OCI-LY3 (cell line): Measurements from ENCODE around the gene TIFAB.

Experiments
- H2AFZ ChIP-seq: fragments of 200-600, 300-600 bp; shearing (Covaris generic); 2 replicates; pipeline ENCODE4 v1.6.0; 2014; ENCODE audit warnings: antibody characterized with exemption, low read depth, low read length
- H3K27ac ChIP-seq: fragments of 200-600, 300-600 bp; sonication (generic); 2 replicates; pipeline ENCODE4 v1.5.1; 2014; ENCODE audit warnings: mild to moderate bottlenecking, low read length, moderate library complexity, mixed read lengths
- H3K27me3 ChIP-seq: fragments of 200-600, 300-600 bp; sonication (generic); 2 replicates; pipeline ENCODE4 v1.6.1; 2014; ENCODE audit warnings: low read depth, low read length, mixed read lengths
- H3K36me3 ChIP-seq: fragments of 200-600, 300-600 bp; sonication (generic); replicated peaks from 2 replicates; pipeline ENCODE3; 2014; ENCODE audit warnings: low read depth, low read length, mixed read lengths
- H3K4me1 ChIP-seq: fragments of 300-600, 200-600 bp; sonication (generic); 2 replicates; pipeline ENCODE4 v1.6.1; 2014; ENCODE audit warnings: low read length, mixed read lengths
- H3K4me2 ChIP-seq: fragments of 200-600, 300-600 bp; sonication (generic); 2 replicates; pipeline ENCODE4 v1.6.1; 2014; ENCODE audit warnings: low read length, mixed read lengths
- H3K4me3 ChIP-seq: fragments of 300-600, 200-600 bp; sonication (generic); 2 replicates; pipeline ENCODE4 v1.5.1; 2014; ENCODE audit warnings: antibody characterized with exemption, mild to moderate bottlenecking, low read length, moderate library complexity
- H3K79me2 ChIP-seq: fragments of 300-600, 200-600 bp; shearing (Covaris generic); 2 replicates; pipeline ENCODE4 v1.6.1; 2014; ENCODE audit warnings: mild to moderate bottlenecking, low read length, mixed read lengths
- H3K9ac ChIP-seq: fragments of 300-600, 200-600 bp; shearing (Covaris generic); 2 replicates; pipeline ENCODE4 v1.6.0; 2014; ENCODE audit warnings: mild to moderate bottlenecking, low read length, moderate library complexity
- H3K9me3 ChIP-seq: fragments of 200-600, 300-600 bp; shearing (Covaris generic); 2 replicates; pipeline ENCODE4 v1.6.1; 2014; ENCODE audit warnings: low read length, mixed read lengths; ENCODE audit not compliant: insufficient read depth
- H4K20me1 ChIP-seq: fragments of 200-600, 300-600 bp; sonication (generic); 2 replicates; pipeline ENCODE4 v1.6.1; 2016; ENCODE audit warnings: low read length, mixed read lengths; ENCODE audit not compliant: insufficient read depth
- EZH2phosphoT487 ChIP-seq: fragments of 200-600 bp; shearing (Covaris generic); IDR thresholded peaks from 2 replicates; pipeline ENCODE4 v1.6.1; 2018; ENCODE audit warnings: antibody characterized with exemption, mixed run types, low read depth
- TF ChIP-seq, protein P1 (sequence below): fragments of 200-600, 300-600 bp; sonication (generic); IDR thresholded peaks from 2 replicates; pipeline ENCODE4 v1.5.1; 2014; ENCODE audit warnings: antibody characterized with exemption, low read length, low read depth

The TIFAB gene

DNA sequence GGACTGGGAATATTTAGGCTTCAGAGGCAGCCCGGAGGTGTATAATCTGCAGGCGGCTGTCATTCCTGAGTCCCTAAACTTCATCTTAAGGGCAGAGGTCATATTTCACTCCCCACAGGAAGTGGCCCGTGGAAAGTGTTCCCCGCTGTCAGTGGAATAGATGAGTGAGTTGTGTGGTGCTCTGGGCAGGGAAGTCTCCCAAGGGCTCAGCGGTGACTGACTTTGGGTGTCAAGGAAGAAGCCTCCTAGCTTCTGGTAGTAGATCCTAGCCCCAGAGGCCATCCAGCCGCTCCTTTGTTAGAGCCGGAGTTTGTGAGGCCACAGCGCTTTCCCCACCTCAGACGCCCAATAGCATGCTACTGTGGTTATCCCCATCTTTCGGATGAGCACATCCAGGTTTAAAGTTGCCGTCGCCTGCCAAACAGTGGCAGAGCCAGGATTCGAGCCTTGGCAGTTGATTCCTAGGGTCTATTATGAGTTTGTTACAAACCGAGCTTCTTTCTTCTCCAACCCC lies 38.9 kb upstream of the TIFAB start:
- TF ChIP-seq EZH2phosphoT487: no peak
- TF ChIP-seq, protein P1, sequence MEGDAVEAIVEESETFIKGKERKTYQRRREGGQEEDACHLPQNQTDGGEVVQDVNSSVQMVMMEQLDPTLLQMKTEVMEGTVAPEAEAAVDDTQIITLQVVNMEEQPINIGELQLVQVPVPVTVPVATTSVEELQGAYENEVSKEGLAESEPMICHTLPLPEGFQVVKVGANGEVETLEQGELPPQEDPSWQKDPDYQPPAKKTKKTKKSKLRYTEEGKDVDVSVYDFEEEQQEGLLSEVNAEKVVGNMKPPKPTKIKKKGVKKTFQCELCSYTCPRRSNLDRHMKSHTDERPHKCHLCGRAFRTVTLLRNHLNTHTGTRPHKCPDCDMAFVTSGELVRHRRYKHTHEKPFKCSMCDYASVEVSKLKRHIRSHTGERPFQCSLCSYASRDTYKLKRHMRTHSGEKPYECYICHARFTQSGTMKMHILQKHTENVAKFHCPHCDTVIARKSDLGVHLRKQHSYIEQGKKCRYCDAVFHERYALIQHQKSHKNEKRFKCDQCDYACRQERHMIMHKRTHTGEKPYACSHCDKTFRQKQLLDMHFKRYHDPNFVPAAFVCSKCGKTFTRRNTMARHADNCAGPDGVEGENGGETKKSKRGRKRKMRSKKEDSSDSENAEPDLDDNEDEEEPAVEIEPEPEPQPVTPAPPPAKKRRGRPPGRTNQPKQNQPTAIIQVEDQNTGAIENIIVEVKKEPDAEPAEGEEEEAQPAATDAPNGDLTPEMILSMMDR: no peak
- Histone ChIP-seq H4K20me1 (no peaks in the 10 kb centered on the region), H3K4me2 (no peak overlapping the region), H3K4me3 (no peak overlapping the region), H2AFZ (no peak overlapping the region), H3K79me2 (no peaks in the 10 kb centered on the region), H3K27ac (no peak overlapping the region), H3K9me3 (no peaks in the 10 kb centered on the region), H3K27me3 (no peaks in the 10 kb centered on the region), H3K36me3 (no peaks in the 10 kb centered on the region), H3K9ac (no peak overlapping the region), H3K4me1 (no peaks in the 10 kb centered on the region)

DNA sequence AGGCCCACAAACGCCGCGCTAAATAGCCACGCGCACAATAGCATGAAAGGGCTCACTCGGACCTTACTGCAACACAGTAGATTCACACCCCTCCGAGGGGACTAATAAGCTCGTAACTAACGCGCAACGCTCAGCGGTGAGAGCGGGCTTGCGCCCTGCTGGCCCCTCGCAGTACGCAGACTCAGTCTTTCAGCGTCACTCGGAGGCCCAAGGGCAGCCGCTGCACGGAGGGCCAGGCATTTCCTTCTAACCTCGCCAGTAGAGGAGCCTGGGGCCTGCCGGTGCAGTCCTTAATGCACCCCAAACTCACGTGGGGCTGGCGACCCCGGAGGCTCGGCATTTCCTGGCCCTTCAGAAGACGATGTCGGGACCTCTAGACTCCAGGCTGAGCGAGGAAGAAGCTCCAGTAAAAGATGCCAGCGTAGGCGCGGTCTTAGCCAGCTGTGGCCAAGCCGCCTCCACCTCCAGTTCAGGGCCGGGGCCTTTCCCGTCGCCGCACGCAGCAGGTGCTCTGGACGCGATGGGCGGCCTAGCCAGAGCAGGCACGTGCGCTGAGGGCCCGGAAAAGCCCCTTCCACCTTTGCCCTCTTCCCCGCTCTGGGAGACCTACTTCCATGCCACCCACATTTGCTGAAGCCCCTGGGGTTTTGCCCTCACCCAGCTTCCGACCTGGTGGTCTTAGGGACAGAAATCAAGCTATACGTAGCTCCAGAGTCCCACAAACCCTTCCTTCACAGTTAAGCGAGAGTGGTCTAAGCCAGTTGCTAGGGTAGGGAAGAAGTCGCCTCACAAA lies 38.3 kb upstream of the TIFAB start:
- Histone ChIP-seq H3K27ac (no peak overlapping the region), H3K4me1 (no peaks in the 10 kb centered on the region), H3K27me3 (no peaks in the 10 kb centered on the region), H3K4me2 (no peak overlapping the region), H3K36me3 (no peaks in the 10 kb centered on the region), H4K20me1 (no peaks in the 10 kb centered on the region), H3K4me3 (no peak overlapping the region), H3K9me3 (no peaks in the 10 kb centered on the region), H3K79me2 (no peaks in the 10 kb centered on the region), H2AFZ (no peak overlapping the region), H3K9ac (no peak overlapping the region)
- TF ChIP-seq, protein P1: no peak
- TF ChIP-seq EZH2phosphoT487: no peak

DNA sequence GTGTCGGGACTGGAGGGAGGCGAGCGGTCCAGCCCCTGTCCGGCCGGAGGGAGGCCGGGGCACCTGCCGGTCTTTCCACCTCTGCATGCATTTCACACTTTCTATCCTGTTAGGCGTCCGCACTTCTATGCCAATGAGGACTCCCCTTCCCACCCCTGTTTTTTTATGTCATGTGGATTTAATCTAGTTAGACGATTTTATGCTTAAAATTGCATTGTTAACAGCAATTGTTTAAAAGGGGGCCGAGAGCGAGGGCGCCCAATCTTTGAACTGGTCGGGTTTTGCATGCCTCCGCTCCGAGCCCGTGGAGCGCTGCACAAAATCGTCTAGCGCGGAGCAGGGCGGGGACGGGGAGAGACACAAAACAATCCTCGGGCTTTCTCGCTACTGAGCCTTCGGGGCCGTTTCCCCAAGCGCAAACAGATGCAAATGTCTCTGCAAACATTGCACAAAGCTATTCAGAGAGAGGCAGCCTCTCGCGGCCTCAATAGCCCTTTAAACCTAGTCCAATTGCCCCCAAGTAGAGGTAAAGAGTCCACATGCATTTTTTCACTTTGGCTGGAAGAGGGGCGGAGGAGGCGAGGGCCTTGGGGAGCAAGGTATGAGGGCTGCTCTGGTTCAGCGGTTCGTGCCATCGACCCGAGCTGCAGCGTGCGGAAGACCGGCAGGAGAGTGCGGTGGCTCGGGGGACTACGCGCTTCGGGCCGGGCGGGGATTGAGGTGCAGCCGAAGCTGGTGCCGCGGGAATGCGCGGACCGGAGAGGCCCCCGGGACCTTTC lies 37.5 kb upstream of the TIFAB start:
- Histone ChIP-seq H3K9ac (no peak overlapping the region), H3K4me3 (no peak overlapping the region), H3K79me2 (no peaks in the 10 kb centered on the region), H3K36me3 (no peaks in the 10 kb centered on the region), H3K4me2 (no peak overlapping the region), H3K27me3 (no peaks in the 10 kb centered on the region), H3K4me1 (no peaks in the 10 kb centered on the region), H2AFZ (no peak overlapping the region), H3K9me3 (no peaks in the 10 kb centered on the region), H4K20me1 (no peaks in the 10 kb centered on the region), H3K27ac (no peak overlapping the region)
- TF ChIP-seq, protein P1: no peak
- no peak for TF ChIP-seq EZH2phosphoT487
